ENCODE data around the gene OCA2. TPM values are rescaled to one million over a fixed set of nuclear protein-coding genes. Genes with fewer than 3 reads are reported as not detected.

Gene OCA2
- total RNA-seq, 2 donors from 2014 or later, result 0.31 TPM; not detected in 1

GRCh38 chr15:28116521-28117431 lies 17.7 kb upstream of the OCA2 start:
- Histone ChIP-seq H3K4me3 (no peak overlapping the region), H3K9me3 (no peaks in the 10 kb centered on the region), H3K27me3 (no peaks in the 10 kb centered on the region), H3K4me1 (no peaks in the 10 kb centered on the region), H3K36me3 (peaks cover 91% of the 10 kb centered on the region), H3K27ac (no peak overlapping the region)
- no peak for DNase-seq (ENCODE audit: low spot score)
- TF ChIP-seq, protein P1, sequence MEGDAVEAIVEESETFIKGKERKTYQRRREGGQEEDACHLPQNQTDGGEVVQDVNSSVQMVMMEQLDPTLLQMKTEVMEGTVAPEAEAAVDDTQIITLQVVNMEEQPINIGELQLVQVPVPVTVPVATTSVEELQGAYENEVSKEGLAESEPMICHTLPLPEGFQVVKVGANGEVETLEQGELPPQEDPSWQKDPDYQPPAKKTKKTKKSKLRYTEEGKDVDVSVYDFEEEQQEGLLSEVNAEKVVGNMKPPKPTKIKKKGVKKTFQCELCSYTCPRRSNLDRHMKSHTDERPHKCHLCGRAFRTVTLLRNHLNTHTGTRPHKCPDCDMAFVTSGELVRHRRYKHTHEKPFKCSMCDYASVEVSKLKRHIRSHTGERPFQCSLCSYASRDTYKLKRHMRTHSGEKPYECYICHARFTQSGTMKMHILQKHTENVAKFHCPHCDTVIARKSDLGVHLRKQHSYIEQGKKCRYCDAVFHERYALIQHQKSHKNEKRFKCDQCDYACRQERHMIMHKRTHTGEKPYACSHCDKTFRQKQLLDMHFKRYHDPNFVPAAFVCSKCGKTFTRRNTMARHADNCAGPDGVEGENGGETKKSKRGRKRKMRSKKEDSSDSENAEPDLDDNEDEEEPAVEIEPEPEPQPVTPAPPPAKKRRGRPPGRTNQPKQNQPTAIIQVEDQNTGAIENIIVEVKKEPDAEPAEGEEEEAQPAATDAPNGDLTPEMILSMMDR (IDR thresholded peaks at IDR 0.05), result no peak

- no peaks in the 10 kb centered on the region for H3K4me1 ChIP-seq
- H3K27ac ChIP-seq, result no peak overlapping the region
- H3K9me3 ChIP-seq, result no peaks in the 10 kb centered on the region
- H3K4me3 ChIP-seq, result no peak overlapping the region
- TF ChIP-seq, protein P1 (IDR thresholded peaks at IDR 0.05), result no peak
- H3K27me3 ChIP-seq, result no peaks in the 10 kb centered on the region
- H3K36me3 ChIP-seq, result peaks cover 89% of the 10 kb centered on the region
- no peak for DNase-seq (ENCODE audit: low spot score)
Observed at GRCh38 chr15:28115871-28116270, 16.8 kb upstream of the OCA2 start.

GRCh38 chr15:28114721-28115622 lies 15.9 kb upstream of the OCA2 start:
- Histone ChIP-seq H3K4me3 (no peak overlapping the region), H3K36me3 (peaks cover 81% of the 10 kb centered on the region), H3K27ac (no peak overlapping the region), H3K9me3 (no peaks in the 10 kb centered on the region), H3K4me1 (no peaks in the 10 kb centered on the region), H3K27me3 (no peaks in the 10 kb centered on the region)
- DNase-seq (ENCODE audit: low spot score), result no peak
- TF ChIP-seq, protein P1 (IDR thresholded peaks at IDR 0.05), result no peak

DNA sequence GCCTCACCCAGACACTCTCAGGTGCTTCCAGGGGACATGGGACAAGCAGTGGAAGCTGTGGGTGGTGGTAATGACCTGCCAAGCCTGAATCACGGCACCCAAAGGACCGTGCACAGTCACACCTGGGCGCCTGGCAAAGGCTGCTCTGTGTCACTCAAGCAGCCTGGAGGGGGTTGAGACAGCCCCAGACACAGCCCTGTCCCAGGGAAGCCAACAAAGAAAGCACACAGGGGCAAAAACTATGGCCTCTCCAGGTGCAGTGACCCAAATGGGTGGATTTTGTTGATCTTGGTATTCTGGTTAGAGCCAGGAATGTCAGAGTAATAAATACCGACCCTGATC lies 15.0 kb upstream of the OCA2 start:
- DNase-seq (ENCODE audit: low spot score), result no peak
- TF ChIP-seq, protein P1 (IDR thresholded peaks at IDR 0.05), result no peak

DNA sequence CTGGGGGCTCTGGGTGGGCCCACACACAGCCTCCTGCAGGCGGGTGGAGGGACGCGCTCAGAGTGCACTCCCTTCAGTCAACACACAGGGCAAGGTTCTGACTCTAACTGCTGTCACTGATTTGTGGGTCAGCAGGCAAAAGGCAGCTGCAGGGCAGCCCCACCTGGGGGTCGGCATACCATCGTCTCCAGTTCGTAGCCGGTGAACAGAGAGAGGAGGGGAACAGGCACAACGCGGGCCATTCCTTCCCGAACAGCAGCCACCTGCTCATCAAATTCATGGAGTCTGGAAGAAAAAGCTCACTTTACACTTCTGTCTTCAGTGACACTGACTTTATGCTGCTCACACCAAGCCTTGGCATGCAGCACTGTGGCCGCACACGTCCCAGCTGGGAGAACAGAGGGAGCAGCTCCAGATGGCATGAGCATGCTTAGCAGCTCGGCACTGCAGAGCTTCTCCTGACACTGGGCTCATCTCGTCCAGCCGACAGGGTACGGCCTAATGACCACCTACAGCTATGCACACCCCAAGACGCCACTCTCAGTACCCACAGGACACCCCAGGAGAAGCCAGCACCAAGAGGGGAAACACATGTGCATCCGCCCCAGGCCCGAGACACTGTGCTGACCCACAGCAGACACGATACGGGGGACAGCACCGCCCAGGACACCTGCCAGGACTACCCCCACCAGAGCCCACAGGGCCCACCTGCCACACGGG lies 14.4 kb upstream of the OCA2 start:
- Histone ChIP-seq H3K4me1 (no peaks in the 10 kb centered on the region), H3K36me3 (peaks cover 71% of the 10 kb centered on the region), H3K4me3 (no peak overlapping the region), H3K27ac (no peak overlapping the region), H3K27me3 (no peaks in the 10 kb centered on the region), H3K9me3 (no peaks in the 10 kb centered on the region)
- TF ChIP-seq, protein P1 (IDR thresholded peaks at IDR 0.05), result no peak
- DNase-seq (ENCODE audit: low spot score), result no peak

More for the DNA sequence above, 15.0 kb upstream of the OCA2 start:
- Histone ChIP-seq H3K27me3 (no peaks in the 10 kb centered on the region), H3K9me3 (no peaks in the 10 kb centered on the region), H3K36me3 (peaks cover 76% of the 10 kb centered on the region), H3K4me3 (no peak overlapping the region), H3K27ac (no peak overlapping the region), H3K4me1 (no peaks in the 10 kb centered on the region)

Data from right atrium auricular region (tissue), 2 donors.